HS-5 (cell line): ENCODE results near the gene GFOD1.

Experiments
- DNase-seq: peaks from one replicate; pipeline ENCODE4 v3.0.0-alpha.2; 2012; ENCODE audit warnings: low read depth

Gene GFOD1

DNA sequence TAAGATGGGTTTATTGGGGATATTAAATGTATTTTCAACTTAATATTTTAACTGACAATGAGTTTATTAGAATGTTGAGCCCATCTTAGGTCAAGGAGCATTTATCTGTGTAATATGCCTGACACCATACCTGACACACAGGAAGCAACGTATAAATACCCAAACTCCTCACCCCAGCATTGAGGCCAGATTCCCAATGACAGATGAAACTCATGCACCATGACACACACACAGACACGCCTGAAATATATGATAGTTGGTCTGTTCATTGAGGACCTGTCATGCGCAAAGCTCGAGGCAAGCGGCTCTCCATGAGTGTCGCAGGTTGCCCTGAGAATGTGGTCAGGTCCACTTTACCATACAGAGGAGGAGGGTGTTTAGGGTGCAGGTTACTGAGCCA lies 64.1 kb downstream of the GFOD1 start:
- no peak for DNase-seq

- DNase-seq: no peak
Measured at GRCh38 chr6:13422681-13423221, 64.6 kb downstream of the GFOD1 start.

DNA sequence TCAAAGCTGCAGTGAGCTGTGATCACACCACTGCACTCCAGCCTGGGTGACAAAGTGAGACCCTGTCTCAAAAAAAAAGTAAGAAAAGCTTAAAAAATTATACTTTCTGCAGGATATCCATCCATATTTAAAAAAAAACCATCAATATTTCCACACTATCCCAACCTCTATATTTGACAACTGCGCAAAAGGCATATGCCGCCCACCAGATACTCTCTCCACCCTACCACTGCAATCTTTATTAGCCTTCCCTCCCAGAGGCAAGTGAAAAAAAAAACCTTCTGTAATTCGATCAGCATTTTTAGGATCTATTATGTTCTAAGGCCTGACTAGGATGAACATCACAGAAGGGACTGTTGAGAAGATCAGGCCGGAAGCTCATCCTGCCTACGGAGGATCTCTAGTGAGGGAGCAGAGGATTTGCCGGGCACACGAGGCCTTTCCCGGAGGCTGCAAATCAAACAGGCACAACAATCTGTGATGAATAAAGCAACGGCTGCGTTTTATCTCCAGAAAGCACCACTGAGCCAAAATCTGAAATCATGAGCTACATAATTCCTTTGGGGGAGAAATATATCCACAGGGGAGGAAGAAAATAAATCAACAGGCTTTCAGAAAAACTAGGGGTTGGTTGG lies 65.9 kb downstream of the GFOD1 start:
- no peak for DNase-seq

GRCh38 chr6:13420269-13420668 lies 67.1 kb downstream of the GFOD1 start:
- no peak for DNase-seq

DNA sequence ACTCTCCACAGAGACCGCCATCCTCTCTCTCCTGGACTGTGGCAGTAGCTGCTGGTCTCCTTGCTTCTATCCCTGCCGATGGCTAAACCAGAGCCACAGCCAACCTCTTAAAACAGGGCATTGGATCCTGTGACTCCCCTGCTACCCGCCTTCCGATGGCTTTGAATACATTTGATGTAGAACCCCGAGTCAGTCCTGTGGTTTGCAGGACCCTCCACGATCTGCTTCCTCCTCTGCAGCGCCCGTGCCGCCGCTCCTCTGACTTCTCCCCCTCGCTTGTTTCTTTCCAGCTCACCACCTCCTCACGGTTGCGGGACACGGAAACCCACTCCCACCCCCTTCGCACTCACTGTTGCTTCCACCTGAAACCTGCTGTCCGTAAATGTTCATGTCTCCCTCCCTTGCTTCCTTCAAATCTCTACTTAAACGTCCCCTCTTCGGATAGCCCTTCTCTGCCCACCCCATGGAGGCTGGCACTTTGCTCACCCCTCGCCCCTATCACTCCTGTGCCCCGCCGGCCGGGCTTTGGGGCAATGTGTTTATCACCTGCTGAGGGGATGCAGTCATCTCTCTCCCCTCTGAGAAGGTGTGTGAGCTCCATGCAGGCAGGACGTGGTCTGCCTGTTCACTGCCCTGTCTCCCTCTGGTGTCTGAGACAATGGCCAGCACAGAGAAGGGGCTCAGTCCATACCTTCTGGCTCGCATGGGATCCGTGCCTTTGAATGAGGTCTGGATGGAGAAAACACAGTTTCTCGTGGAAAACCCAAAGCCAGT lies 67.8 kb downstream of the GFOD1 start:
- DNase-seq: no peak

DNA sequence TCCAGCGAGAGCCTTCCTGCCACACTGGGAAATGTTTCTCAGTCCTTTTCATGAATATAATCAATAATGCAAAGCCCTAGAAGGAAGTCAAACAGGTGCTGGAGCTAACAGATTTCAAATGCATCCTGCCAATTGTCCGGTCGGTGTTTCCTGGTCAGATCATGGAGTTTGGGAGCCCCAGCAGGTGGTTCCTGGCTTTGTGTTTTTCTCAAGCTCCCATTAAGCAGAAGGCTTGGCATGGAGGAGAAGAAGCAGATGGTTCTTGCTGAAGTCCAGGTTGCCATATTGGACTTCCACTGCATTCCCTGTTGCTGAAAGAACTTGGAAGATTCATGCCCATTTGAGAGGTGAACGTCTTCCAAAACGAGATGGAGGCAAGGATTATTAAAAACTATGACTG lies 68.6 kb downstream of the GFOD1 start:
- DNase-seq: no peak

- DNase-seq: no peak
Measured at GRCh38 chr6:13417954-13418353, 69.4 kb downstream of the GFOD1 start.

DNA sequence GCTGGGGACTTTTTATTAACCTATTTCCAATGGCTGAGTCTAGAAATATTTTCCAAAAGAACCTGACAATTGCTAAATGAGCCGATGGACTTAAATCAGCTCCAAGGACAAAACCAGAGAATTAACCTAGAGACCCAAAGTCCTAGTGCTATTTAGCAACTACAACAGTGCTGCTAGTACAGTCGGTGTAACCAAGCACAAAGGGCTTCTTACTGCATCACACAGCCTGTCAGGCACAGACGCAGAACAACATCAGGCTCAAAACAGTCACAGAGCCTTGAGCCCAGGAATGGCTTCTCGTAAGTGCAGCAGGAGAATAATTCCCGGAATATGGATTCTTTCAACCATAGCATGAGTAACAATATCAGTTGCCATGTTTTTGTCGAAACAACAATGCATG lies 70.0 kb downstream of the GFOD1 start:
- DNase-seq: no peak

DNA sequence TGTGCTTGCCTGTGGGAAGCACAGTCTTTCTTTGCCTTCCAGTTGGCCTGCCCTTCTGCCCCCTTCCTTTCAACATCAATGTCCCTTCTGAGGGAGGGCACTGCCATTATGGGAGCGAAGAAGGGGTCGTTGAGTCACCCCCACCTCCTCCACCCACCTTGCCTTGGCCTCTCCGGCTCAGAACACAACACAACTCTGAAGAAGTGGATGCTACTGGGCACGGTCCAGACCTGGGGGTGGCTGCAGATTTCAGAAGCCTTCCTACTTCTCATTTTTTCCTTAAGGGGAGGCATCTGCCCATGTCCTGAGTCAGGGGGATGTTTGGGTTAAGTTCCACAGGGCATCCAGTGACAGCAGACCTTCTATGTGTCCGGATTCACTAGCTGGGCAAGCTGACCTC lies 72.1 kb downstream of the GFOD1 start:
- DNase-seq: no peak

DNA sequence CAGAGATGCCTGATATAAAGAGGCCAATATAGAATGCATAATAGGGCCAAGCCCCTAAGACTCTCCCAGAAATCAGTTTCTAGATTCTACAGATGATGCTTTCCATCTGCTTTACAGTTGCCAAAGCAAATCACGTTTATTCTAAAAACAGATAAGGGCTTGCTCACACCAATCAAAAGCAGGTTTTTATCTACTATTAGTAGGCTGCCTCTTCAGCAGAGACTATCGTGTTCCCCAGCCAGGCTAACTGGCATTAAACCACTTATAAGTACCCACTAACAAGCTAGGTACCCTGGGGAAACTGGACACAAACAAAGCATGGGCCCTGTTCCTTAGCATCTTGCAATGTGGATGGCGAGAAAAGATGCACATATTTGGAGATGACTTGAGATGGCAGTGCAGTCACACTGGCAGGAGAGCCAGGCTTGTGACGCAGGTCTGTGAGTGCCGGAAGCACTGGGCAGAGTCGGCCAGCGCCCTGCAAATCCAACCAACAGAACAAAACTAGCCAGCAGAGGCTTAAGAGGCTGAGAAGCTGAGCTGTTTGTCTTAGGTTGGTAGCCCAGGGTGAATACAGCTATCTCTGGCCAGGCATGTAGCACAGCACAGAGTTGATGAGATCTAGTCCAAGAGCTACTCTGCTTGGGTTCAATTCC lies 73.4 kb downstream of the GFOD1 start:
- DNase-seq: no peak

- DNase-seq: no peak
Measured at GRCh38 chr6:13413466-13413862, 73.9 kb downstream of the GFOD1 start.

- no peak for DNase-seq
Measured at GRCh38 chr6:13412639-13413465, 74.5 kb downstream of the GFOD1 start.

- no peak for DNase-seq
Measured at GRCh38 chr6:13412211-13412610, 75.2 kb downstream of the GFOD1 start.

DNA sequence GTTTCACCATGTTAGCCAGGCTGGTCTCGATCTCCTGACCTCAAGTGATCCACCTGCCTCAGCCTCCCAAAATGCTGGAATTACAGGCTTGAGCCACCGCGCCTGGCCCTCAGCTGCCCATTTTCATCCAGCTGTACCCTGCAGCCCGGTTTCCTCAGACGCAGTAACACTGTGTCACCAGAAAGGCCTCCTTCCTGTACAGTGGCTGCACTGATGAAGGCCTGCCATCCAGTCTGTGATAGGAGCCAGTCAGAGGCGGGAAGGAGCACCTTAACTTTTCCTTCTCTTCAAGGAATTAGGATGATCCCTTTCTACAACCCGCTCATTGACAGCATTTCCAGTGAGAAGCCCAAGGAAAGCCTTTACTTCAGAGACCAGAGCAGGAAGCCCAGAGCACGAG lies 75.9 kb downstream of the GFOD1 start:
- DNase-seq: no peak

GRCh38 chr6:13409991-13410390 lies 77.4 kb downstream of the GFOD1 start:
- no peak for DNase-seq

GRCh38 chr6:13407709-13408695 lies 79.4 kb downstream of the GFOD1 start:
- DNase-seq: peak; percentile 49

DNA sequence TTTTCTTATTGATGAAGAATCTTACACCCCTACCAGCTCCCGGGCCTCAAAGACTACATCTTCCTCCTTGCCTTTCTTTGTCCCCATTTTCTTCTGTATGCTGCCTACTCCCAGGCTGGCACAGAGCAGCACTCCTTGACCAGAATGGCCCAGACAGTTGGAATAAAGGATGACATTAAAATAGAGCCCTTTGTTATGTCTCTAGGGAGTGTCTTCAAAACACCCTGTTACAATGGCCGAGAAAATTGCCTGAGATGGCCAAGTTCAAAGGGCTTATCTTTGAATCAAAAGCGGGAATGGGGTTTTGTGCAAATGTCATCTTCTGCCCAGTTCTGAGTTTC lies 80.1 kb downstream of the GFOD1 start:
- no peak for DNase-seq

DNA sequence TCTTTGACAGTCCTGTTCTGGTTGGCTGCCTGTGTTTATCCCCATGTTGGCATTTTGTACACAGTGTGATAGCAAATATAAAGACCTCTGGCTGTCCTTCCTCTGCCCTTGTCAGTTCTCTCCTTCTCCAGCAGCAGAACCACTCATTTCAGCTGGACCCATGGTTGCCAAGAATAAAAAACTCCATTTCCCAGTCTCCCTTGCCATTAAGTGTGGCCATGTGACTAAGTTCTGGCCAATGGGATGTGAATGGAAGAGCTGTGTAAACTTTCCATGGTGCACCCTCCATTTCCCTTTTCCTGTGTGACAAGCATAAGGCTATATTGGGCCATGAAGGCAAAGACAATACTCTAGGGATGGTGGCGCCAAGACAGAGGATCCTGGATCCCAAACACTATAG lies 80.6 kb downstream of the GFOD1 start:
- no peak for DNase-seq

DNA sequence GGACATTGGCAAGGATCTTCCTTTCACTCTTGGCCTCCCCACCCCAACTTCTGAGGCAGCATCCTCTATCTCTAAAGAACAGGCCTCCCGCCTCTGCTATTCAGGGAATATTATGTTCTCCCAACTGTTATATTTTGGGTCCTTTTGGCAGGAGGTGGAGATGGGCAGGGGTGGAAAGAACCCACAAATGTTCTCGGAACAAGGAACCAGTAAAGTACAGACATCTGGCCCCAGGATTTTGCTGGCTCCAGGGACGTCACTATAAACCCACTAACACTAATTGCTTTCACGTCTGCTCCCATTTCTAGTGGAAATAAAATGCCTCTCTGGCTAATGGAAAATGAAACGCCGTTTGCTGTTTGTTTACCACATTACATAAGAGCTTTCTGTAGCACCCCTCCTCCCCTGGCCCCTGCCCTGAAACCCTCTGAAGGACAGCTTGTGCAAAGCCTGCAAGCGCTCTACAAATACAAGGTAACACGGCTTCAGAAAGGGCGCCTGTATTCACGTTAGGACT lies 81.4 kb downstream of the GFOD1 start:
- no peak for DNase-seq

GRCh38 chr6:13404892-13405254 lies 82.5 kb downstream of the GFOD1 start:
- DNase-seq: no peak
